Amniotic epithelial cell (primary cell): ENCODE results near the gene CFAP157.
A peak's percentile ranks its signal among the peaks of the same experiment; 100 is the strongest.

Experiments
- DNase-seq: peaks from one replicate; pipeline ENCODE4 v3.0.0-alpha.2; 2010; ENCODE audit warnings: low read depth

CFAP157 gene

DNA sequence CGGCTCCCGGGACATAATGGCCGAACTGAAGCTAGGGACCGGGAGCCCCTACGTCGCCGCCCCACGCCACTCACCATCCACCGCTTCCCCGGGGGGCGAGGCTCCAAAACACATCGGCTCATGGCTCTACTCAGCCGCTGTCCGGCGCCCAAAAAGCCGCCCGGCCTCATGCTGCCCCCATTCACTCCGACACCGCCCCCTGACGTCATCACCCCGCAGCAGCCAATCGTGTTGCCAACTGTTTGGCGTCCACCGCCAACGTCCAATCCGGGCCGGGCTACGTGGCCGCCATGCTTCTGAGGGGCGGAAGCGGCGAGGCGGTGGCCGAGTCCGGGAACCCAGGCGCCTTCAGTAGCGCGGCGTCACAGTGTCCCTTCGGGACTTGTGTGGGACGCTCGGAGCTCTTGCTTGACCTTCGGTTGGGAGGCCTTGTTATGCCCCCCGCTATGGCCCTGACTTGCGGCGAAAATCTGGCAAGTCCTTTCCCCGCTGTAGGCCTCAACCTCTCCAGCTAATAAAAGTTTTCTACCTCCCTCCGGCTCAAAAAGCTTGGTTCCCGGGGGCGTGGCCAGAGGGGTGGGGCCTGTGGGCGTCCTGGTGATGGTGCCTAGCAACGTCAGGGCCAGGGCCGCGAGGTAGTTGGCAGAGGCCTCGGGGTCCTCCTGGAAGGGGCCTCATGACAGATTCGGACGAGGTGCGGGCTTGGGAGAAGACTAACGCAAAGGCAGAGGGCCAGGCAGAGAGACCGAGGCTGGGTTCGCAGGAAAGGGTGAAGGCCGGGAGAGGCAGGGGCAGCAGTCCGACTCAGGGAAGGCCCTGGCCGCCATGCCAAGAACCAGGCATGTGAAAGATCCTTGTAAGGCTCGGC, 8.9 kb downstream of the CFAP157 start, which contains the start of the genes PTRH1 and TTC16:
PTRH1 (minus strand) TSS at position 194 of the 868 bp plus-strand sequence; CDS start at position 170, 24 bp downstream.
TTC16 (plus strand) TSS at position 610 of the 868 bp plus-strand sequence; CDS start at position 677, 67 bp downstream.
- peak; percentile 87 for DNase-seq

DNA sequence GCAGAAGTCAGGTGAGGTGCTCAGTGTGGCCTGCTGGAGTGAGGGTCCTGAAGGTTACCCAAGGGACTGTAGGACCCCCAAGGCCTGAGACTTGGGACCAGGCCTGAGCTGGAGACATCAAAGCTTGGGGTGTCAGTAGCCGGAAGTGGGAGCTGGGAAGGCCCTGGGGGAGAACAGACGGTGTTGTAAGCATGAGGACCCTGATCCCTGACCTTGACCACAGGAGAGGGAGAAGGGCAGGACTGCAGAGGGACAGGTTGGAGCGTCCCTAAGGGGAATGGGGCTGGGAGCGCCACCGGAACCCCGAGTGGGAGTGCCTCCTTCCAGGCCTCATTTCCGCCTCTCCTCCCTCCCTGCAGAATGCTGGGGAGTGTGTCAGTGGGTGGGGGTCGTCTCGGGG, 9.6 kb downstream of the CFAP157 start:
- no peak for DNase-seq

DNA sequence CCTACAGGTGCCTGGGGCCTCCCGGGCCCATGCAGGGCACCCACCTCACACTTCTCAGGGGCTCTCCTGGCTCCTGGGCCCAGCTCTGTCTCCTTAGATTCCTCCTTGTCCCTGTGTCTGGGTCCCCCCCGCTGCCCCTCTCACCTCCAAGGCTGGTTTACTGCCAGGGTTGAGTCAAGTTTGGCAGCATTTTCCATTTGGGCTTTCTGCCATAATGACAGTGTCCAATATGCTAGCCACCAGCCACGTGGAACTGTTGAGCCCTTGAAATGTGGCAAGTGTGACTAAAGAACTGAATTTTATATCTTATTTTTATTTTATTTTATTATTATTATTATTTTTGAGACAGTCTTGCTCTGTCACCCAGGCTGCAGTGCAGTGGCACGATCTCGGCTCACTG, 11.0 kb downstream of the CFAP157 start:
- no peak for DNase-seq

DNA sequence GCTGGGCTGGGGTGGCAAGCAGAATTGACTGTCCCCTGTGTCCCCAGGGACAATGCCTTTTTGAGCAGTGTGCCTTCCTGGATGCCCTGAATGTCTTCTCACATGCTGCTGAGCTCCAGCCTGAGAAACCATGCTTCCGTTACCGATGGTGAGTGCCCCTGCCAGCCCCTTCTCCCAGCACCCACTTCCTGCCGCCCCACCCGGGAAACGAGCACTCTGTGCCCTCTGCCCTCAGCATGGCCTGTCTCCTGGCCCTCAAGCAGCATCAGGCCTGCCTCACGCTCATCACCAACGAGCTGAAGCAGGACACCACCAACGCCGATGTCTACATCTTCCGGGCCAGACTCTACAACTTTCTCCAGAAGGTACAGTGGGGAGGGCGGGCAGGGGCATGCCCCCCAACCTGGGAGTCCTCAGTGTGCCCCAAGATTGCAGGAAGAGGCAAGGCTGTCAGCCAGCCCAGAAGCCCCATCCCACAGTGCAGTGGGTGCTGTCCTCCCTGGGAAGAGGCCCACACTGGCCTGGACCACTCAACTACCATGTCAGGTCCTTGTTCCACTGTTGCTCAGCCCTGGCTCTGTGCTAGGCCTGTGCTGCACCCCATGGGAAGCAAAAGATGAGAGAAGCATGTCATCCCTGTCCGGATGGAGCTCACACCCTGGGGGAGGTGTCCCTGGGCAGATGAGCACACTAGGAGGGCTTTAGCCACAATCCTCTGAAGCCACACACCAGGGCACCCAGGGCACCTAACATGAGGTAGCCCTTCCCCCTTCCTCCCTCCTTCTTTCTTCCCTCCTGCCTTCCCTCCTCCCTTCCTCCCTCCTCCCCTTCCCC, 13.5 kb downstream of the CFAP157 start:
- DNase-seq: no peak

DNA sequence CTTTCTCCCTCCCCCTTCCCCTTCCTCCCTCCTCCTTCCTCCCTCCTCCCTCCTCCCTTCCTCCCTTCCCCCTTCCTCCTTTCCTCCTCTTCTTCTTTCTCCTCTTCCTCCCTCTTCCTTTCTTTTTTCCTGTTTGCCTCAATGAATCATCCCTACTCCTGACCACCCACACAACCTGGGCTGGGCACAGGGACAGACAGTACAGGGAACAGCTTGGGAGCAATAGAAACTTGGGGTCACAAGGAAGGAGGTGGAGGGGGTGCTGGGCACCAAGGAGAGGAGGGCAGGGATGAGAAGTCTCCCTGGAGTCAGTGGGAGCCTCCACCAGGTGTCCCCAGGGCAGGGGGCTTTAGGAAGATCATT, 14.1 kb downstream of the CFAP157 start:
- DNase-seq: no peak

DNA sequence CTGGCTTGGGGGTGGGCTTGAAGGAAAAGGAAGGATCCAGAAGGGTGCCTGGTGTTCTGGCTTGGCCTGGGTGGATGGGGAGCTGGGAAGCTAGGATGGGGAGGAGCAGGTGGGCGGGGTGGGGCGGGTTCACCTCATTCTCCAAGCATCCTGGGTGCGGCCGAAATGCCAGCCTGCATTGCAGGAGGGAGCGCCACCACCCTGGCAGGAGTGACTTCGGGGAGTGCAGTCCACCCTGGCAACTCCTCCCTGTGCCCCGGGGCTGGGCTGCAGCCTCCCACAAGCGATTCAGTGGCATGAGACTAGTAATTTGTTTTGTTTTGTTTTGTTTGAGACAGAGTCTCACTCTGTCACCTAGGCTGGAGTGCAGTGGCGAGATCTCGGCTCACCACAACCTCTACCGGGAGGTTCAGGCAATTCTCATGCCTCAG, 14.6 kb downstream of the CFAP157 start:
- no peak for DNase-seq

DNA sequence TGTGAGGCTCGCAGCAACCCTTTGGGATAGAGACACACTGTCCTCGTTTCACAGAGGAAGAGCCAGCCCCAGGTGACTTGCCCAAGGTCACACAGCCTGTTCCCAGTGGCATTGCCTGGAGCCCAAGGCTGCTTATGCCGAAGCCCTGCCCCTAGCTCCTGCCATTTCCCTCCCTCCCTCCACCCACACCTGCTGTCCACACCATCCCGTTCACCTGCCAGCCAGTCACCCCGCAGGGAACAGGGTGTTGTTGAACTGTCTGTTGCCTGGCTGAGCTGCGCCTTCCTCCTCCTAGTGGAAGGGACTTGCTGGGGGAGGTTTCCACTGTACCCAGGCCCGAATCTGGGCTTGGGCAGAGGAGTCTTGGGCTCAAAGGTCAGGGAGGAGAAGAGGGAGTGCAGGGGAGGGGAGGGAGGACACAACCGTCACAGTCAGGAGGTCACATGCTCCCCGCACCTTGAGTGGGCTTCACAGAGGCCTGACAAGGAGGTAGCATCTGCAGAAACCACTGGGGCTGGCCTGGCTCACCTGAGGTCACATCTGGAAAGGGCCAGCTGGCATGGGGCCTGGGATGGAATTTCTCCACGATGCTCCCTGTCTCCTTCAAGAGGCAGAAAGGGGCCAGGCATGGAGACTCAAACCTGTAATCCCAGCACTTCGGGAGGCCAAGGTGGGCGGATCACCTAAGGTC, 15.4 kb downstream of the CFAP157 start:
- DNase-seq: no peak

DNA sequence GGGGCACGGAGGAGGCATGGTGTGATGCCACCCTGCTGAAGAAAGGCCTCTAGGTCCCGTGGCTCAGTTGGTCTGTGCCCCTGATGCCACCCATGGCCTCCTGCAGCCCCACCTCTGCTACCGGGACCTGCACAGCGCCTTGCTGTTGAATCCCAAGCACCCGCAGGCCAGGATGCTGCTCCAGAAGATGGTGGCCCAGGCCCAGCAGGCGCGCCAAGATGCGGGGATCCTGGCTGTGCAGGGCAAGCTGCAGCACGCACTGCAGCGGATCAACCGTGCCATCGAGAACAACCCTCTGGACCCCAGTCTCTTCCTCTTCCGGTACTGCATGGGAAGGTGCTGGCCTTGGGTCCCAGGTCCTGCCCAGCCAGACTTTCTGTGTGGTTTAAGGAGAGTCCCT, 16.2 kb downstream of the CFAP157 start:
- no peak for DNase-seq

DNA sequence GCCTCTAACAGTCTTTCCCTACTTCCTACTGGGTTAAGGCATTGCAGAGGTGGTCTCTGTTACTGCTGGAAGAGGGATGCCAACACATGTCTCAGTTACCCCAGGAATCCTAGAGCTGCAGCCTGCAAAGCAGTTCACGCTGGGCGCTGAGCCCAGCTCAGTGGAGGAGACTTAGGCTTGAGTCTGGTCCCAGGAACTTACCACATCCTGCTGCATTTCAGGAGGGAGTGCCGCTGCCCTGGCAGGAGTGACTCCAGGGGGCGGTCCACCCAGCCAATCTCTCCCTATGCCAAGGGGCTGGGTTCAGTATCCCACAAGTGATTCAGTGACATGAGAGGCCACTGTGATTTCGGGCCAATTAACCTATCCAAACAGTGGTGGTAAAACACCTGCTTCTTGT, 16.7 kb downstream of the CFAP157 start:
- DNase-seq: no peak

DNA sequence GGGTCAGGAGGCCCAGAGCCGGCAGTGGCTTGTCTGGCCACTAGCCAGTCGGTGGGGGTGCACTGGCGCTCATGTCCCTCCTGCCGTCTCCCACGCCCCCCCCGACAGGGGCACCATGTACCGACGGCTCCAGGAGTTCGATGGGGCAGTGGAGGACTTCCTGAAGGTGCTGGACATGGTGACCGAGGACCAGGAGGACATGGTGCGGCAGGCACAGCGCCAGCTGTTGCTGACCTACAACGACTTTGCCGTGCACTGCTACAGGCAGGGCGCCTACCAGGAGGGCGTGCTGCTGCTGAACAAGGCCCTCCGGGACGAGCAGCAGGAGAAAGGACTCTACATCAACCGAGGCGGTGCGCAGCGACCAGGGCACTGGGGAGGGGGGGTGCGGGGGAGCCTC, 17.2 kb downstream of the CFAP157 start:
- DNase-seq: no peak

DNA sequence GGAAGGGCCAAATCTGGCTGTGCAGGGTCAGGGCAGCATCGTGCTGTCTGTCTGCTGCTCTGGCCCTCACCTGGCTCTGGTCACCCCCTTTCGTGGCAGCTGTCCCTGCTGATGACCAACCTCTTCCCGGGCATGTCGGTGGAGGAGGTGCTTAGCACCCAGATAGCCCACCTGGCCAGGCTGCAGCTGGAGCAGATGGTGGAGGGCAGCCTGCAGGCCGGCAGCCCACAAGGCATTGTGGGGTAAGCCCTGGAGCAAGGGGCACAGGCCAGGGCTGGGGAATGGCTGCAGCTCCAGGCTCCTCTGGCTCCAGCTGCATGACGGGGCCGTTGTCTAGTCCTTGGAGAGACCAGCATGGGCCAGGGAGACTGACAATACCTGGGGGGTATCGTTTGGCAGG, 20.1 kb downstream of the CFAP157 start:
- DNase-seq: no peak

DNA sequence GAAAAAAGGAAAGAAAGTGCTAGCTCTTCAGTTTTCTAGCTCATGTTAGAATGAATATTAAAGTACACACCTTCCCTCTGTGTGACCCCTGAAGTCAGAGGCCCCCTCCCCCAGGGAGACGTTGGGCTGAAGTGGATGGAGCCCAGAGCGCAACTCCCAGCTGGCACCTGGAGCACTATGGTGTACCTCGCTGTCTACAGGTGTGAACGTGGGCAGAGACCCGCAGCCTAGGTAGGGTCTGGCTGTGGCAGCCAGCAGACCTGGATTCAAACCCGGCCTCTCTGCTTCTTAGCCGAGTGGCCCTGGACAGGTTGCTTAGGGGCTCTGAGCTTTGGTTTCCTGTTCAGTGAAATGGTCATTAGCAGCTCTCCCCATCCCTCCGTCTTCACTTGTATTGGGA, 22.0 kb downstream of the CFAP157 start:
- no peak for DNase-seq

DNA sequence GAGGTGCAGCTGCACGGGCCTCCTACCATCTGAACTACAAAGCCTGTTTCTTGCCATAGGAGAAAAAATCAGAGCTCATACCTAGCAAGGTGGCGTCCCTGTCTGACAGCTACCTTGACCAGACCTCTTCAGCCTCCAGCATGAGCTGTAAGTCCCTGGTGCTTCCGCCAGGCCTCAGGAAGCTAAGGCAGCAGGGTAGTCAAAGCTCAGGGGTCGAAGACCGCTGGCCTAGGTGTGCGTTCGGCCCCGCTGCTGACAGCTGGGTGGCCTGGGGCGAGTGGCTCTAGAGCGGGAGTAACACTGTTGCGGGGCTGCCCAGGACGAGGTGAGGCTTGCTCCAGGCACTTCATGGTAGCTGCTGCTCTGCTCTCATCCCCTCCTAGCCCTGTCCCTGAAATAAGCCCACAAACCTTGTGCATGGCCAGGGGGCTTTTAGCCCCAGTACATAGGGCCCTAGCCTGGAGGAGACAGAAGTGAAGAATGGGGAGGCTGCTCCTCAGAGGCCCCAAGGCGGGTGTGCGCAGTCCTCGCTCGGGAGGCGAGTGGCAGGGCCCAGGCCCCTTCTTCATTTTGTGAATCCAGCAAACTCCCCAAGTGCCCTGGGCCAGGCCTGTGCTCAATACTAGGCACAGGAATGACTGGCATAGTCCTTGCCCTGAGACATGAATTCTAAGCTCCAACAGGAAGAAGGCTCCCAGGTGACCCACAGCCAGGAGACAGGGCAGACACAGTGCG, 22.9 kb downstream of the CFAP157 start:
- DNase-seq: no peak

DNA sequence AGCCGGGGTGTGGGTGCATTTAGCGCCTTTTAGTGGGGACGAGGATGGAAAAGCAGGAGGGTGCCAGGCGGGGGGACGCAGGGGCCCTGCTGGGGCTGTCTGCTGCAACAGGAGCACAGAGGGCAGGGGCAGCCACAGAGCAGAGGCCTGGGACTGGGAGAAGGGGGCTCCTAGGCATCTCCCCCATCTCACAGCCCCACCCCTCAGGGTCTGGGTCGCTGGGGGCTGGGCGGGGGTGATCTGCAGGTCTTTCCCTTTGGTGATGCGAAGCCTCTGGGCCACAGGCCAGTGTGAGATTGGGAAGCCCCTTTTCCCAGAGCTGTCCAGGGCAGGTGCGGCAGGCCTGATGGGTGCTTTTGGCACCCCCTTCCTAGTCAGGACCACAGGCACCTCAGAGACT, 23.5 kb downstream of the CFAP157 start:
- DNase-seq: no peak

DNA sequence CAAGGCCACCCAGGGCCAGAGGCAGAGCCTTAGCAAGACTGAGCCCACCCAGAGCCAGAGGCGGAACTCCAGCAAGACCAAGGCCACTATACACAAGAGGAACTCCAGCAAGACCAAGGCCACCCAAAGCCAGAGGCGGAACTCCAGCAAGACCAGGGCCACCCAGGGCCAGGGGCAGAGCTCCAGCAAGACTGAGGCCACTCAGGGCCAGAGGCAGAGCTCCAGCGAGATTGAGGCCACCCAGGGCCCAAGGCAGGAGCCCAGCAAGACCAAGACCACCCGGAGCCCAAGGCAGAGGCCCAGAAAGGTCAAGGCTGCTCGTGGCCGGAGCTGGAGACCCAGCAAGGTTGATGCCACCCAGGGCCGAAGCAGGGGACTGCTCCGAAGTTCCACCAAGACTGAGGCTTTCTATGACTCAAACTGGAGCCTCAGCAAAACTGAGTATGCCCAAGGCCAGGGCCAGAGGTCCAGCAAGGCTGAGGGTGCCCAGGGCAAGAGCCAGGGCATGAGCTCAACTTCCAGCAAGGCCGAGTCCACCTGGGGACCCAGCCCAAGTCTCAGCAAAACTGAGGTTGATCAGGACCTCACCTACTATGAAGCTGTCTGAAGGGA, 24.1 kb downstream of the CFAP157 start:
- no peak for DNase-seq

DNA sequence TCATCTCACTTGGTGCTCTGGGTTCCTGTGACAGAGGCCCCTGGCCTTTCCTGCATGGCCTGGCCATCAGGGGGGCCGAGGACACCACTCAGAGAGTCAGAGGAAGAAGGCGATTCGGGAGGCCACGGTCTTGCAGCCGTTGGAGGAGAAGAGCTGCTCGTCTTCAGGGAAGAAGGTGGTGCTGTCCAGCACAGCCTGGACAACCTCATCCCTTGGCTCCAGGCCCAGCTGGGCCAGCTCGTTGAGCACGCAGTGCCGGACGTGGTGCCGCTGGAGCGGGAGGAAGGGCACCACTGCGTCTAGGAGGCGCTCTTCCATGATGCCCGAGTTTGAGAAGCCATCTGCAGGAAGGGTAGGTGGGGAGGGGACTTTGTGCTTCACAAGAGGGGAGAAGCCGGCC, 25.1 kb downstream of the CFAP157 start:
- no peak for DNase-seq

DNA sequence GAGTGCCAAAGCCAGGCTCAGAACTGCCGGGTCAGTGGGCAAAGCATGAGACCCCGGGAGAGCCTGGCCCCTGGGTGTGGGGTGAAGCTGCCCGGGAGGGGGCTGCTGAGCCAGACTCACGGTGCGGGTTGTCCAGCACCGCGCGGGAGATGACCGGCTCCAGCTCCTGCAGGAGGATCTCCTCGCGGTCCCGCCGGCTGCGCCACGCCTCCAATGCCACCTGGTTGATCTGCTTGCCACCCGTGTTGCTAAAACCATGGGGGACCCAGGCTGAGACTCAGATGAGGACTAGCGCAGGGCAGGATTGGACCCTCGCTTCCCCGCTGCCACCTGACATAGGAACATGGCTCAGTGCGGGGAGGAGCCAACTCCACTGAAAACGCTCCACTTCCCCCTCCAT, 25.7 kb downstream of the CFAP157 start:
- no peak for DNase-seq

DNA sequence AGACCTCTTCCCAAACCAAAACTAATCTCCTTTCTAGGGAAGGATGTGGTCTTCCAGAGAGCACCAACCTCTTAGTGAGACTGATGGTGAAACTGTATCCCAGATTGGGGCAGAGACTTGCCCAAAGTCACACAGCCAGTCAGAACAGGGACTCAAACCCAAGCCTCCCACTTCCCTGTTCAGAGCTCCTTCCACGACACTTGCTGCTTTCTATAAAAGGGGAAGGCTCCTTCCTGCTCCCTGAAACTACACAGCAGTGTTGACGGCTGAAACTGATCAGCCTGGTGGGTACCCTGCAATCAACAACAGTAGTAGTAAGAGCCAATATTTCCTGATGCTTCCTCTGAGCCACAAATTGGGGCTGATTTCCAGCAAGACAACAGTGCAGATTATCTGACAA, 26.8 kb downstream of the CFAP157 start:
- no peak for DNase-seq

DNA sequence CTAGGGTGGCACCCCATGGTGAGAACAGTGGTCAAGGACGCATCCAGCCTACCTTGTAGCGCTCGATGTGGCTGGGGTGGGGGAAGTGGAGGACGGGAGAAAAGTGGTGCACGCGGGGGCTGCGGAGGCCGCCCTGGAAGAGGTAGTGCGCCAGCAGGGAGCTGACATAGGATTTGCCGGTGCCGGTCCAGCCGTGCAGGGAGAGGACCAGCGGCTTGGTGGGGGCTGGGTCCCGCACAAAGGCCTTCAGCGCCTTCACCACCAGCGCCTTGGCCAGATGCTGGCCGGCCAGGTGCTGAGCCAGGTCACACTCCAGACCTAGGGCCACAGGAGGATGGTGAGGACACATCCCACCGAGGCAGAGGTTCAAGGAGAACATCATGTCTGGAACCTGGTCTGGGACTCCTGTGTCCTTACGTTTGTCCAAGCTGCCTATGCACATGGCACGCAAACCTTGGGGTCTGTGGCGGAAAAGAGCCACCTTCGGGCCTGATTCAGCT, 27.5 kb downstream of the CFAP157 start:
- DNase-seq: no peak

DNA sequence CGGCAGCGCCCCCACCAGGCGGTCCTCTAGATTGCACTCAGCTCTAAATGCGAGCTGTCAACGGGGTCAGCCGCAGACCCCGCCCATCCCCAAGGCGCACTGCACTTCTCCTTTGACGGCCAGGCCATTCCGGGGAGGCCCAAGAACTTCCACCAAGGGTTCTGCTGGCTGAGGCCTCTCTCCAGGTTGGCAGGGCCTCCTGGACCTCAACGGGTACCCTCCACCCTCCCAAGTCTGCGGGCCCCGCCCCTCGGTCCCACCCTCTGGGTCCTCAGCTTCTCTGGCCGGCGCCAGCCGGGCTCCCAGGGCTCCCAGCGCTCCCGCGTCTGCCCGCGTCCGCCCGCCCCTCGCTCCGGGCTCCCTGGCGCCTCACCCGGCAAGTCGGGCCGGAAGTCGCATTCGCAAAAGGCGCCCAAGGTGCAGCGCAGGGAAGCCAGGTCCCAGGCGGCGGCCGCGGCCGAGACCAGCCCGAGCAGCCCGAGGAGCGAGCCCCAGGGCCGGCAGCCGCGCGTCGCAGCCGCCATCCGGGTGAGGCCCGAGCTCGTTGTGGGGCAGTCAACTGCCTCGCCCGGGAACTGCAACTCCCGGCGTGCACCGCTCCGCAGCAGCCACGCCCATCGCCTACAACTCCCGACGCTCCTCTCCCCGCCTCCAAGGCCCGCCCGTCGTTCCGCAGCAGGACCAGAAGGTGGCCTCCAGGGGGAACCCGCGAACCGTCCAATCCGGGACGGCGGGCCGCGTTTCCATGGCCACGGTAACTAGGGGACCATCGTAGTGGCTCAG, 28.1 kb downstream of the CFAP157 start, which contains the start of gene TOR2A:
TOR2A (minus strand) TSS at position 548 of the 783 bp plus-strand sequence; CDS start at position 524, 24 bp downstream.
- peak; percentile 92 for DNase-seq
